ENCODE measurements around the gene DNAJB5.
"Not testable (repeated sequence)": the region's sequence is repeated elsewhere in the genome, so short reads cannot be mapped to it uniquely, and the experiment has no call there.

Gene DNAJB5

GRCh38 chr9:34989003-34989945 is at the start of gene DNAJB5:
Gene DNAJB5, plus strand, starts transcription at chr9:34989745. Its CDS starts 886 bp downstream, at chr9:34990631.
- Histone ChIP-seq H3K27ac (peak within 1 kb of the TSS in 20 of 21 experiments; percentile 61 to 97 (median 88)), H3K4me3 (peak within 1 kb of the TSS; percentile 79 to 99 (median 85))

GRCh38 chr9:34939989-34940388 is 49.6 kb upstream of the DNAJB5 start:
- not testable (repeated sequence) for H3K4me3 ChIP-seq
- H3K27ac ChIP-seq, result peak overlapping the region in 1 of 21 experiments; percentile 14

- no peak overlapping the region for H3K4me3 ChIP-seq
- no peak overlapping the region for H3K27ac ChIP-seq
Measured at GRCh38 chr9:34948451-34948850, 41.1 kb upstream of the DNAJB5 start.

- no peak overlapping the region for H3K4me3 ChIP-seq
- no peak overlapping the region for H3K27ac ChIP-seq
Measured at GRCh38 chr9:34954225-34954624, 35.3 kb upstream of the DNAJB5 start.

GRCh38 chr9:34956066-34956465 is 33.5 kb upstream of the DNAJB5 start:
- H3K4me3 ChIP-seq, H3K27ac ChIP-seq: not testable (repeated sequence)

GRCh38 chr9:34956648-34957047 is 32.9 kb upstream of the DNAJB5 start:
- H3K4me3 ChIP-seq, result no peak overlapping the region
- no peak overlapping the region for H3K27ac ChIP-seq

GRCh38 chr9:34957492-34958410 is 31.8 kb upstream of the DNAJB5 start, which contains the start of gene PHF24:
Gene PHF24, plus strand, starts transcription at chr9:34958285. Its CDS starts 13,014 bp downstream, at chr9:34971299.
- H3K27ac ChIP-seq, result peak within 1 kb of the TSS in 2 of 21 experiments; percentile 37 to 66
- peak within 1 kb of the TSS in 6 of 7 experiments; percentile 20 to 56 (median 44) for H3K4me3 ChIP-seq

GRCh38 chr9:34958411-34958982 is 31.0 kb upstream of the DNAJB5 start:
- peak overlapping the region in 6 of 7 experiments; percentile 8 to 56 (median 32) for H3K4me3 ChIP-seq
- peak overlapping the region in 2 of 21 experiments; percentile 37 to 66 for H3K27ac ChIP-seq

GRCh38 chr9:34959461-34959860 is 30.1 kb upstream of the DNAJB5 start:
- Histone ChIP-seq H3K27ac (no peak overlapping the region), H3K4me3 (no peak overlapping the region)

GRCh38 chr9:34961574-34962490 is 27.7 kb upstream of the DNAJB5 start:
- peak overlapping the region in 1 of 21 experiments; percentile 2 for H3K27ac ChIP-seq

GRCh38 chr9:34962546-34962945 is 27.0 kb upstream of the DNAJB5 start:
- no peak overlapping the region for H3K4me3 ChIP-seq
- H3K27ac ChIP-seq, result no peak overlapping the region

More at GRCh38 chr9:34961574-34962490, 27.7 kb upstream of the DNAJB5 start:
- no peak overlapping the region for H3K4me3 ChIP-seq

- Histone ChIP-seq H3K27ac (no peak overlapping the region), H3K4me3 (no peak overlapping the region)
Measured at GRCh38 chr9:34963552-34963951, 26.0 kb upstream of the DNAJB5 start.

- peak overlapping the region in 1 of 21 experiments; percentile 18 for H3K27ac ChIP-seq
- no peak overlapping the region for H3K4me3 ChIP-seq
Measured at GRCh38 chr9:34964458-34964857, 25.1 kb upstream of the DNAJB5 start.

GRCh38 chr9:34971146-34971811 is 18.3 kb upstream of the DNAJB5 start:
- no peak overlapping the region for H3K4me3 ChIP-seq
- no peak overlapping the region for H3K27ac ChIP-seq

GRCh38 chr9:34974664-34975063 is 14.9 kb upstream of the DNAJB5 start:
- no peak overlapping the region for H3K4me3 ChIP-seq
- no peak overlapping the region for H3K27ac ChIP-seq

GRCh38 chr9:34976441-34976840 is 13.1 kb upstream of the DNAJB5 start:
- H3K27ac ChIP-seq, result no peak overlapping the region

GRCh38 chr9:34976992-34977391 is 12.6 kb upstream of the DNAJB5 start:
- Histone ChIP-seq H3K4me3 (no peak overlapping the region), H3K27ac (no peak overlapping the region)

More at GRCh38 chr9:34976441-34976840, 13.1 kb upstream of the DNAJB5 start:
- H3K4me3 ChIP-seq, result no peak overlapping the region

GRCh38 chr9:34980181-34980761 is 9.3 kb upstream of the DNAJB5 start:
- no peak overlapping the region for H3K27ac ChIP-seq
- H3K4me3 ChIP-seq, result no peak overlapping the region

Measured in skin epidermis (tissue), 12 donors.